OCI-LY1 (cell line): Measurements from ENCODE around the gene ZBTB21.

ENCODE experiments used
- EZH2 ChIP-seq: fragments of 200-600 bp; sonication (generic), shearing (Covaris generic); IDR thresholded peaks from 2 replicates; pipeline ENCODE4 v1.8.0; 2017; ENCODE audit warnings: borderline replicate concordance, mixed run types, mild to moderate bottlenecking, antibody characterized with exemption, low read length, moderate library complexity, mixed read lengths
- TF ChIP-seq, protein P1 (sequence below): fragments of 200-600 bp; sonication (generic), shearing (Covaris generic); IDR thresholded peaks from 2 replicates; pipeline ENCODE4 v1.5.1; 2017; ENCODE audit warnings: mild to moderate bottlenecking, antibody characterized with exemption, low read length, moderate library complexity, mixed read lengths

GRCh38 chr21:42043961-42044360 is 33.8 kb upstream of the ZBTB21 start:
- TF ChIP-seq, protein P1, sequence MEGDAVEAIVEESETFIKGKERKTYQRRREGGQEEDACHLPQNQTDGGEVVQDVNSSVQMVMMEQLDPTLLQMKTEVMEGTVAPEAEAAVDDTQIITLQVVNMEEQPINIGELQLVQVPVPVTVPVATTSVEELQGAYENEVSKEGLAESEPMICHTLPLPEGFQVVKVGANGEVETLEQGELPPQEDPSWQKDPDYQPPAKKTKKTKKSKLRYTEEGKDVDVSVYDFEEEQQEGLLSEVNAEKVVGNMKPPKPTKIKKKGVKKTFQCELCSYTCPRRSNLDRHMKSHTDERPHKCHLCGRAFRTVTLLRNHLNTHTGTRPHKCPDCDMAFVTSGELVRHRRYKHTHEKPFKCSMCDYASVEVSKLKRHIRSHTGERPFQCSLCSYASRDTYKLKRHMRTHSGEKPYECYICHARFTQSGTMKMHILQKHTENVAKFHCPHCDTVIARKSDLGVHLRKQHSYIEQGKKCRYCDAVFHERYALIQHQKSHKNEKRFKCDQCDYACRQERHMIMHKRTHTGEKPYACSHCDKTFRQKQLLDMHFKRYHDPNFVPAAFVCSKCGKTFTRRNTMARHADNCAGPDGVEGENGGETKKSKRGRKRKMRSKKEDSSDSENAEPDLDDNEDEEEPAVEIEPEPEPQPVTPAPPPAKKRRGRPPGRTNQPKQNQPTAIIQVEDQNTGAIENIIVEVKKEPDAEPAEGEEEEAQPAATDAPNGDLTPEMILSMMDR: no peak
- TF ChIP-seq EZH2: no peak
